Panc1 (cell line): ENCODE measurements around the gene OR2T1.

Experiments used
- CTCF ChIP-seq: fragments of 450-650 bp; IDR thresholded peaks from 2 replicates; pipeline ENCODE4 v1.5.1; 2017; ENCODE audit warnings: mild to moderate bottlenecking
- POLR2AphosphoS5 ChIP-seq: IDR thresholded peaks from 2 replicates; pipeline ENCODE4 v1.6.1; 2012; ENCODE audit warnings: mild to moderate bottlenecking, low read depth, low read length, moderate library complexity

GRCh38 chr1:248376916-248377315 is 25.9 kb upstream of the OR2T1 start:
- TF ChIP-seq POLR2AphosphoS5 = no peak
- TF ChIP-seq CTCF = no peak
